K562 (cell line): ENCODE data around the gene CYBRD1. TPM values are rescaled to one million over a fixed set of nuclear protein-coding genes. Genes with fewer than 3 reads are reported as not detected.

Experiments
- ATAC-seq: fragments of 200-7000 bp; cut with Tn5 transposase; 3 replicates; pipeline ENCODE4 v1.9.1; 2020; ENCODE audit warnings: moderate library complexity
- BruUV-seq: library from RNA; stranded (reverse); fragments of 400-500 nt; replicated peaks from 2 replicates; lab custom pipeline; 2021; lab: Mats Ljungman, UMichigan
- CTCF ChIA-PET: fragments of 300-600 bp; formaldehyde crosslinking; extraction: SDS; loops from one replicate; lab custom pipeline; 2021; ENCODE audit warnings: low intra/inter-chr PET ratio; lab: Yijun Ruan, JAX
- POLR2A ChIA-PET: fragments of 300-600, 350-650 bp; sonication (Branson Sonifier 250); formaldehyde crosslinking; extraction: SDS; loops from one replicate; lab custom pipeline; 2021; ENCODE audit warnings: antibody characterized with exemption, inconsistent platforms; lab: Yijun Ruan, JAX
- DNase-seq, 4 experiments: peaks; one replicate each; pipeline versions ENCODE4 v3.0.0 to v3.0.0-alpha.2; 2011 to 2018; ENCODE audit warnings: low spot score in 3 of 4, mixed read lengths in 3 of 4; ENCODE audit errors: extremely low read depth in 1 of 4
- FAIRE-seq: peaks from 2 replicates; lab custom pipeline; 2011; peaks lifted over from hg19 to GRCh38; lab: Jason Lieb, UNC
- H2AFZ ChIP-seq: 2 replicates; pipeline ENCODE4 v1.6.0; 2011; ENCODE audit warnings: low read depth, low read length, control low read depth, inconsistent platforms
- H3K27ac ChIP-seq: fragments of 200-600 bp; 3 replicates; pipeline ENCODE4 v1.8.0; 2011; ENCODE audit warnings: low read depth, mild to moderate bottlenecking, control low read depth, inconsistent platforms, low read length, moderate library complexity, mixed read lengths; ENCODE audit errors: extremely low read depth
- H3K27me3 ChIP-seq, 2 experiments: fragments of 300-600 bp in 1 of 2; 2 replicates in 1 of 2; 3 replicates in 1 of 2; pipeline versions ENCODE4 v1.6.0 to v1.8.0; 2011; ENCODE audit warnings: inconsistent platforms in 2 of 2, low read length in 2 of 2, mild to moderate bottlenecking in 1 of 2, mixed read lengths in 1 of 2, moderate library complexity in 1 of 2; ENCODE audit not compliant: control insufficient read depth in 2 of 2, insufficient read depth in 2 of 2
- H3K36me3 ChIP-seq: fragments of 300-600 bp; 3 replicates; pipeline ENCODE4 v1.8.0; 2011; ENCODE audit warnings: mild to moderate bottlenecking, low read length, inconsistent platforms; ENCODE audit not compliant: control insufficient read depth, insufficient read depth
- H3K4me1 ChIP-seq, 2 experiments: fragments of 200-600 bp in 1 of 2; replicated peaks in 1 of 2; 2 replicates in 1 of 2; 3 replicates in 1 of 2; pipeline versions ENCODE4 v1.5.1 to v1.8.0; 2011; ENCODE audit warnings: inconsistent platforms in 2 of 2, low read length in 2 of 2, mild to moderate bottlenecking in 1 of 2, mixed read lengths in 1 of 2, moderate library complexity in 1 of 2; ENCODE audit not compliant: control insufficient read depth in 2 of 2, insufficient read depth in 2 of 2
- H3K4me2 ChIP-seq: 2 replicates; pipeline ENCODE4 v1.6.1; 2011; ENCODE audit warnings: low read length, control low read depth, inconsistent platforms, mixed read lengths; ENCODE audit not compliant: insufficient read depth
- H3K4me3 ChIP-seq: fragments of 200-600 bp; sonication (generic), shearing (Covaris generic); 2 replicates; pipeline ENCODE4 v1.5.1; 2016; ENCODE audit warnings: control low read depth, inconsistent platforms
- H3K79me2 ChIP-seq: fragments of 200-600 bp; 3 replicates; pipeline ENCODE4 v1.8.0; 2011; ENCODE audit warnings: low read length, inconsistent platforms; ENCODE audit not compliant: control insufficient read depth, insufficient read depth
- H3K9ac ChIP-seq, 2 experiments: 2 replicates each; pipeline versions ENCODE4 v1.6.0 to v1.6.1; 2011; ENCODE audit warnings: low read depth in 2 of 2, low read length in 2 of 2, control low read depth in 1 of 2, inconsistent platforms in 1 of 2, mild to moderate bottlenecking in 1 of 2, mixed read lengths in 1 of 2; ENCODE audit not compliant: insufficient read depth in 1 of 2
- H3K9me1 ChIP-seq: one replicate; pipeline ENCODE4 v1.6.0; 2011; ENCODE audit warnings: inconsistent platforms, mild to moderate bottlenecking, low read length, moderate library complexity; ENCODE audit not compliant: control insufficient read depth, insufficient read depth
- H3K9me3 ChIP-seq: replicated peaks from 2 replicates; pipeline ENCODE4 v1.5.1; 2011; ENCODE audit warnings: low read depth, low read length, inconsistent platforms; ENCODE audit not compliant: control insufficient read depth, insufficient read depth
- H4K20me1 ChIP-seq: replicated peaks from 2 replicates; pipeline ENCODE4 v1.6.1; 2011; ENCODE audit warnings: low read length, inconsistent platforms, mixed read lengths; ENCODE audit not compliant: control insufficient read depth, insufficient read depth
- ARID4B ChIP-seq: sonication (generic); formaldehyde crosslinking; IDR thresholded peaks from 2 replicates; pipeline ENCODE4 v1.8.0; 2022; ENCODE audit warnings: mild to moderate bottlenecking, missing genetic modification reagents
- ASH1L ChIP-seq: fragments of 450-650 bp; IDR thresholded peaks from 2 replicates; pipeline ENCODE4 v1.6.1; 2018; ENCODE audit warnings: borderline replicate concordance, mild to moderate bottlenecking, low read depth; ENCODE audit not compliant: partially characterized antibody
- C11orf30 ChIP-seq: fragments of 450-650 bp; IDR thresholded peaks from 2 replicates; pipeline ENCODE4 v1.6.1; 2016; ENCODE audit warnings: low read depth, mild to moderate bottlenecking
- CHD4 ChIP-seq: fragments of 200-600 bp; sonication (generic); IDR thresholded peaks from 3 replicates; pipeline ENCODE4 v1.6.1; 2012; ENCODE audit warnings: low read depth, mild to moderate bottlenecking, mixed read lengths, low read length, inconsistent platforms; ENCODE audit not compliant: insufficient read depth, insufficient replicate concordance, poor library complexity, severe bottlenecking
- ETS2 ChIP-seq: IDR thresholded peaks from 2 replicates; pipeline ENCODE4 v1.6.1; 2016; ENCODE audit warnings: borderline replicate concordance, missing genetic modification characterization, mild to moderate bottlenecking, moderate library complexity, missing compliant biosample characterization; ENCODE audit not compliant: poor library complexity, severe bottlenecking
- NR2C1 ChIP-seq, 2 experiments: fragments of 450-650 bp; IDR thresholded peaks; 2 replicates each; pipeline ENCODE4 v1.6.1; 2017; ENCODE audit warnings: mild to moderate bottlenecking in 2 of 2, antibody characterized with exemption in 1 of 2, inconsistent platforms in 1 of 2, missing compliant biosample characterization in 1 of 2, missing genetic modification characterization in 1 of 2
- PATZ1 ChIP-seq: fragments of 250-450 bp; sonication (Bioruptor Pico); IDR thresholded peaks from 2 replicates; pipeline ENCODE4 v1.5.0; 2020; ENCODE audit warnings: mild to moderate bottlenecking, borderline replicate concordance
- RBM14 ChIP-seq: fragments of 200-400 bp; formaldehyde crosslinking; IDR thresholded peaks from 2 replicates; pipeline ENCODE4 v1.6.1; 2018; ENCODE audit warnings: low read depth, mild to moderate bottlenecking, low read length, moderate library complexity, borderline replicate concordance; ENCODE audit not compliant: insufficient read depth
- RBM17 ChIP-seq: fragments of 200-400 bp; formaldehyde crosslinking; IDR thresholded peaks from 2 replicates; pipeline ENCODE4 v1.6.1; 2017; ENCODE audit warnings: low read depth, mild to moderate bottlenecking, low read length, borderline replicate concordance
- RNF219 ChIP-seq: fragments of 250-450 bp; sonication (Bioruptor Pico); IDR thresholded peaks from 2 replicates; pipeline ENCODE4 v1.5.0; 2022; ENCODE audit warnings: mild to moderate bottlenecking
- SMAD2 ChIP-seq: fragments of 150-350 bp; IDR thresholded peaks from 2 replicates; pipeline ENCODE4 v1.6.1; 2014; ENCODE audit warnings: low read depth, mild to moderate bottlenecking, low read length
- ZNF316 ChIP-seq: fragments of 450-650 bp; IDR thresholded peaks from 2 replicates; pipeline ENCODE4 v1.6.1; 2016
- ZNF644 ChIP-seq: fragments of 200-800 bp; sonication (Bioruptor generic); IDR thresholded peaks from 2 replicates; pipeline ENCODE4 v1.6.1; 2016; ENCODE audit warnings: low read depth, missing genetic modification characterization, missing compliant biosample characterization
- WGBS: fragments of 100-300 bp; shearing (Covaris generic); methylation state at CpG from one replicate; pipeline ENCODE4 v1.1.6; 2016; ENCODE audit warnings: low coverage, mixed read lengths; ENCODE audit not compliant: insufficient coverage; ENCODE audit errors: missing lambda C conversion rate; 5-methylcytosine and 5-hydroxymethylcytosine counted together
- in situ Hi-C: fragments of 300-500 bp; cut with MboI; formaldehyde crosslinking; loops from 4 replicates; pipeline ENCODE4 v1.15.0; 2018; ENCODE audit warnings: inconsistent platforms, mixed read lengths
- intact Hi-C: fragments of 100-400 bp; cut with micrococcal nuclease; formaldehyde crosslinking; loops from 2 replicates; pipeline ENCODE4 v1.14.2; 2022
- polyA plus RNA-seq, 8 experiments: library from polyadenylated mRNA; depleted of rRNA in 4 of 8; stranded (reverse) in 5 of 8; unstranded in 3 of 8; fragments of >200 nt; fragmentation: Nextera tagmentation in 2 of 8; fragmentation: Illumina TruSeq in 1 of 8; extraction: Ambion mirVana in 2 of 8; extraction: Trizol in 1 of 8; gene quantifications; 2 replicates each; pipeline versions ENCODE4 v1.2.1 to v1.2.3, GENCODE V29; 2011 to 2014; ENCODE audit warnings: inconsistent platforms in 1 of 8, missing spikeins in 1 of 8
- total RNA-seq, 7 experiments: library from RNA; depleted of rRNA in 6 of 7; stranded (reverse); fragments of >200 nt in 6 of 7; fragmentation: Illumina TruSeq in 2 of 7; extraction: Trizol in 2 of 7; gene quantifications; 2 replicates each; pipeline versions ENCODE4 v1.2.1 to v1.2.3, GENCODE V29; 2011 to 2021; ENCODE audit warnings: low replicate concordance in 1 of 7

CYBRD1 gene
- total and polyA plus RNA-seq, 9 of the 15 experiments (the other 6 are each of a cell fraction or from before 2014, with no cell fraction given) = 9.6 to 22.4 (median 15.6) TPM

GRCh38 chr2:171487201-171487600, 35.1 kb upstream of the CYBRD1 start:
- Histone ChIP-seq H3K27me3 (no peaks in the 10 kb centered on the region), H3K27ac (no peak overlapping the region), H3K9me3 (no peaks in the 10 kb centered on the region; the same call in 1 of the 2 replicates), H4K20me1 (no peaks in the 10 kb centered on the region), H2AFZ (no peak overlapping the region), H3K9ac (no peak overlapping the region), H3K4me2 (no peak overlapping the region), H3K9me1 (no peaks in the 10 kb centered on the region), H3K36me3 (peaks cover 24% of the 10 kb centered on the region), H3K4me3 (no peak overlapping the region), H3K4me1 (no peaks in the 10 kb centered on the region), H3K79me2 (no peaks in the 10 kb centered on the region)
- intact Hi-C loops = no loop called here
- FAIRE-seq = no peak
- no peak for ATAC-seq
- in situ Hi-C loops = no loop called here
- ChIA-PET CTCF (no interaction called here), POLR2A (no interaction called here)
- 95% methylated on average over 6 of the region's 6 CpGs for WGBS
- no TSS peak for BruUV-seq
- no peak for DNase-seq
- TF ChIP-seq RBM17 (no peak), PATZ1 (CRISPR knock-in tag) (no peak), C11orf30 (peak; percentile 37), RBM14 (no peak), ETS2 (tag) (no peak), ASH1L (no peak), SMAD2 (no peak), CHD4 (no peak), ZNF644 (no peak), RNF219 (CRISPR knock-in tag) (no peak), ZNF316 (peak; percentile 85), ARID4B (no peak), NR2C1 (IDR thresholded peaks at IDR 0.05) (no peak), NR2C1 (tag; IDR thresholded peaks at IDR 0.05) (no peak)
